Activated T-helper 17 cell treated with anti-CD3 and anti-CD28 coated beads, Interleukin-2, amount 50 U/mL, for 72 hours (primary cell): Measurements from ENCODE around the gene EFCAB8. TPM values are rescaled to one million over a fixed set of nuclear protein-coding genes. Genes with fewer than 3 reads are reported as not detected.
"Not testable (repeated sequence)": the region's sequence is repeated elsewhere in the genome, so short reads cannot be mapped to it uniquely, and the experiment has no call there.

Experiments used
- ATAC-seq: fragments of 150-1000 bp; cut with Tn5 transposase; replicated peaks from 2 replicates; pipeline ENCODE4 v1.10.0; 2021; ENCODE audit warnings: mild to moderate bottlenecking, moderate library complexity
- H3K27ac Mint-ChIP-seq: one replicate; pipeline ENCODE4 v1.8.0; 2022; ENCODE audit warnings: mixed read lengths
- H3K27me3 Mint-ChIP-seq: one replicate; pipeline ENCODE4 v1.8.0; 2022; ENCODE audit warnings: mixed read lengths
- H3K36me3 Mint-ChIP-seq: one replicate; pipeline ENCODE4 v1.8.0; 2022; ENCODE audit warnings: low read depth, mild to moderate bottlenecking, mixed read lengths
- H3K4me1 Mint-ChIP-seq: one replicate; pipeline ENCODE4 v1.8.0; 2022; ENCODE audit warnings: mixed read lengths
- H3K4me3 Mint-ChIP-seq: one replicate; pipeline ENCODE4 v1.8.0; 2022; ENCODE audit warnings: mild to moderate bottlenecking, mixed read lengths
- H3K9me3 Mint-ChIP-seq: one replicate; pipeline ENCODE4 v1.8.0; 2022; ENCODE audit warnings: mixed read lengths
- total RNA-seq, 2 donors: library from RNA; stranded (reverse); gene quantifications; one replicate each; pipeline ENCODE4 v1.2.3, GENCODE V29; 2022

EFCAB8 gene
- total RNA-seq, 2 donors from 2014 or later: 0.19 to 0.45 TPM

- no peaks in the 10 kb centered on the region for H3K36me3 Mint-ChIP-seq
- no peak for ATAC-seq
- no peak overlapping the region for H3K27ac Mint-ChIP-seq
- H3K4me1 Mint-ChIP-seq: peaks cover 39% of the 10 kb centered on the region
- H3K9me3 Mint-ChIP-seq: peaks cover 5% of the 10 kb centered on the region
- H3K27me3 Mint-ChIP-seq: no peaks in the 10 kb centered on the region
- H3K4me3 Mint-ChIP-seq: no peak overlapping the region
Measured at GRCh38 chr20:32970115-32970972, 111.6 kb downstream of the EFCAB8 start.

- Mint-ChIP-seq H3K4me3 (no peak overlapping the region), H3K4me1 (peaks cover 37% of the 10 kb centered on the region), H3K9me3 (peaks cover 5% of the 10 kb centered on the region), H3K27me3 (no peaks in the 10 kb centered on the region), H3K27ac (no peak overlapping the region), H3K36me3 (no peaks in the 10 kb centered on the region)
- no peak for ATAC-seq
Measured at GRCh38 chr20:32970973-32971300, 112.2 kb downstream of the EFCAB8 start.

GRCh38 chr20:32971703-32972161 is 113.0 kb downstream of the EFCAB8 start:
- Mint-ChIP-seq H3K27ac (no peak overlapping the region), H3K9me3 (peaks cover 11% of the 10 kb centered on the region), H3K4me1 (peaks cover 40% of the 10 kb centered on the region), H3K4me3 (no peak overlapping the region), H3K27me3 (no peaks in the 10 kb centered on the region), H3K36me3 (no peaks in the 10 kb centered on the region)
- peak; percentile 16 for ATAC-seq

- H3K9me3 Mint-ChIP-seq: peaks cover 12% of the 10 kb centered on the region
Measured at GRCh38 chr20:32972181-32973076, 113.7 kb downstream of the EFCAB8 start.

GRCh38 chr20:32973077-32973717 is 114.5 kb downstream of the EFCAB8 start:
- H3K4me1 Mint-ChIP-seq: peaks cover 29% of the 10 kb centered on the region
- no peak for ATAC-seq
- H3K27ac Mint-ChIP-seq: no peak overlapping the region
- no peak overlapping the region for H3K4me3 Mint-ChIP-seq
- peaks cover 12% of the 10 kb centered on the region for H3K9me3 Mint-ChIP-seq
- no peaks in the 10 kb centered on the region for H3K27me3 Mint-ChIP-seq
- no peaks in the 10 kb centered on the region for H3K36me3 Mint-ChIP-seq

More at GRCh38 chr20:32972181-32973076, 113.7 kb downstream of the EFCAB8 start:
- no peak overlapping the region for H3K27ac Mint-ChIP-seq
- no peaks in the 10 kb centered on the region for H3K36me3 Mint-ChIP-seq
- no peak overlapping the region for H3K4me3 Mint-ChIP-seq
- peaks cover 35% of the 10 kb centered on the region for H3K4me1 Mint-ChIP-seq
- peak; percentile 73 for ATAC-seq
- H3K27me3 Mint-ChIP-seq: no peaks in the 10 kb centered on the region

GRCh38 chr20:32974204-32975064 is 115.7 kb downstream of the EFCAB8 start:
- not testable (repeated sequence) for H3K27me3 Mint-ChIP-seq, H3K36me3 Mint-ChIP-seq, ATAC-seq
- peaks cover 12% of the 10 kb centered on the region for H3K9me3 Mint-ChIP-seq
- H3K4me1 Mint-ChIP-seq: peaks cover 21% of the 10 kb centered on the region
- H3K4me3 Mint-ChIP-seq: peak overlapping the region; percentile 4
- H3K27ac Mint-ChIP-seq: peak overlapping the region; percentile 28

- peak overlapping the region; percentile 4 for H3K4me3 Mint-ChIP-seq
- not testable (repeated sequence) for H3K36me3 Mint-ChIP-seq, H3K27me3 Mint-ChIP-seq, ATAC-seq
- H3K27ac Mint-ChIP-seq: peak overlapping the region; percentile 28
- H3K4me1 Mint-ChIP-seq: peaks cover 14% of the 10 kb centered on the region
- H3K9me3 Mint-ChIP-seq: peaks cover 12% of the 10 kb centered on the region
Measured at GRCh38 chr20:32975121-32975520, 116.4 kb downstream of the EFCAB8 start.

GRCh38 chr20:32975698-32976674 is 117.3 kb downstream of the EFCAB8 start:
- peak overlapping the region; percentile 78 for H3K27ac Mint-ChIP-seq
- peak overlapping the region; percentile 11 for H3K4me3 Mint-ChIP-seq
- H3K9me3 Mint-ChIP-seq: peaks cover 12% of the 10 kb centered on the region
- no peak for ATAC-seq
- no peaks in the 10 kb centered on the region for H3K36me3 Mint-ChIP-seq
- no peaks in the 10 kb centered on the region for H3K27me3 Mint-ChIP-seq
- peaks cover 13% of the 10 kb centered on the region for H3K4me1 Mint-ChIP-seq

- Mint-ChIP-seq H3K9me3 (peaks cover 12% of the 10 kb centered on the region), H3K4me1 (peaks cover 13% of the 10 kb centered on the region), H3K4me3 (peak overlapping the region; percentile 11), H3K27me3 (no peaks in the 10 kb centered on the region), H3K36me3 (no peaks in the 10 kb centered on the region), H3K27ac (peak overlapping the region; percentile 78)
- ATAC-seq: no peak
Measured at GRCh38 chr20:32976746-32977145, 118.0 kb downstream of the EFCAB8 start.

- Mint-ChIP-seq H3K4me1 (peaks cover 13% of the 10 kb centered on the region), H3K4me3 (no peak overlapping the region), H3K9me3 (peaks cover 12% of the 10 kb centered on the region), H3K36me3 (no peaks in the 10 kb centered on the region), H3K27me3 (no peaks in the 10 kb centered on the region), H3K27ac (peak overlapping the region; percentile 78)
- ATAC-seq: no peak
Measured at GRCh38 chr20:32977281-32978008, 118.7 kb downstream of the EFCAB8 start.

- no peak for ATAC-seq
- Mint-ChIP-seq H3K9me3 (peaks cover 12% of the 10 kb centered on the region), H3K27ac (no peak overlapping the region), H3K36me3 (no peaks in the 10 kb centered on the region), H3K27me3 (no peaks in the 10 kb centered on the region), H3K4me3 (no peak overlapping the region), H3K4me1 (peaks cover 13% of the 10 kb centered on the region)
Measured at GRCh38 chr20:32978009-32978335, 119.2 kb downstream of the EFCAB8 start.

- Mint-ChIP-seq H3K4me1 (peaks cover 13% of the 10 kb centered on the region), H3K9me3 (peaks cover 12% of the 10 kb centered on the region), H3K27ac (no peak overlapping the region), H3K27me3 (no peaks in the 10 kb centered on the region), H3K4me3 (no peak overlapping the region), H3K36me3 (no peaks in the 10 kb centered on the region)
- ATAC-seq: no peak
Measured at GRCh38 chr20:32979201-32979998, 120.7 kb downstream of the EFCAB8 start.
